ENCODE results near the gene IGF2BP2.

IGF2BP2 gene

GRCh38 chr3:185764163-185764979, 60.5 kb downstream of the IGF2BP2 start:
- DNase-seq, result no peak

- no peak for DNase-seq
Observed at GRCh38 chr3:185763347-185764005, 61.4 kb downstream of the IGF2BP2 start.

- DNase-seq, result no peak
Observed at GRCh38 chr3:185760550-185760949, 64.3 kb downstream of the IGF2BP2 start.

GRCh38 chr3:185760088-185760487, 64.8 kb downstream of the IGF2BP2 start:
- no peak for DNase-seq

- DNase-seq, result no peak
Observed at GRCh38 chr3:185759512-185759911, 65.3 kb downstream of the IGF2BP2 start.

GRCh38 chr3:185758912-185759311, 65.9 kb downstream of the IGF2BP2 start:
- no peak for DNase-seq

- no peak for DNase-seq
Observed at GRCh38 chr3:185757176-185757575, 67.7 kb downstream of the IGF2BP2 start.

GRCh38 chr3:185756477-185756876, 68.4 kb downstream of the IGF2BP2 start:
- no peak for DNase-seq

- DNase-seq, result no peak
Observed at GRCh38 chr3:185754920-185755319, 69.9 kb downstream of the IGF2BP2 start.

GRCh38 chr3:185753354-185753753, 71.5 kb downstream of the IGF2BP2 start:
- no peak for DNase-seq

- no peak for DNase-seq
Observed at GRCh38 chr3:185750702-185751101, 74.1 kb downstream of the IGF2BP2 start.

- no peak for DNase-seq
Observed at GRCh38 chr3:185750015-185750414, 74.8 kb downstream of the IGF2BP2 start.

- DNase-seq, result no peak
Observed at GRCh38 chr3:185746470-185746869, 78.4 kb downstream of the IGF2BP2 start.

GRCh38 chr3:185744997-185745843, 79.6 kb downstream of the IGF2BP2 start:
- DNase-seq, result no peak

- DNase-seq, result no peak
Observed at GRCh38 chr3:185741586-185741985, 83.3 kb downstream of the IGF2BP2 start.

GRCh38 chr3:185740133-185740532, 84.7 kb downstream of the IGF2BP2 start:
- no peak for DNase-seq

- no peak for DNase-seq
Observed at GRCh38 chr3:185739264-185739701, 85.6 kb downstream of the IGF2BP2 start.

GRCh38 chr3:185737740-185738680, 86.8 kb downstream of the IGF2BP2 start:
- DNase-seq, result no peak

GRCh38 chr3:185737020-185737419, 87.8 kb downstream of the IGF2BP2 start:
- no peak for DNase-seq

GRCh38 chr3:185734725-185735096, 90.1 kb downstream of the IGF2BP2 start:
- DNase-seq, result no peak

- DNase-seq, result no peak
Observed at GRCh38 chr3:185733980-185734724, 90.7 kb downstream of the IGF2BP2 start.

GRCh38 chr3:185732782-185733181, 92.1 kb downstream of the IGF2BP2 start:
- DNase-seq, result no peak

Data from stimulated activated CD4-positive, alpha-beta T cell treated with anti-CD3 and anti-CD28 coated beads, Interleukin-1b, Interleukin-23, amount 100 ng/mL, for 48 hours (primary cell).